NCI-H82 treated with DMSO at 0.1 percent for 48 hours (cell line): ENCODE data around the gene ZNF723.
"Not testable (repeated sequence)": the region's sequence is repeated elsewhere in the genome, so short reads cannot be mapped to it uniquely, and the experiment has no call there.

Experiments used
- DNase-seq: peaks from one replicate; lab custom pipeline; 2025; ENCODE audit not compliant: unreplicated experiment; lab: John Stamatoyannopoulos, UW

ZNF723 gene

DNA sequence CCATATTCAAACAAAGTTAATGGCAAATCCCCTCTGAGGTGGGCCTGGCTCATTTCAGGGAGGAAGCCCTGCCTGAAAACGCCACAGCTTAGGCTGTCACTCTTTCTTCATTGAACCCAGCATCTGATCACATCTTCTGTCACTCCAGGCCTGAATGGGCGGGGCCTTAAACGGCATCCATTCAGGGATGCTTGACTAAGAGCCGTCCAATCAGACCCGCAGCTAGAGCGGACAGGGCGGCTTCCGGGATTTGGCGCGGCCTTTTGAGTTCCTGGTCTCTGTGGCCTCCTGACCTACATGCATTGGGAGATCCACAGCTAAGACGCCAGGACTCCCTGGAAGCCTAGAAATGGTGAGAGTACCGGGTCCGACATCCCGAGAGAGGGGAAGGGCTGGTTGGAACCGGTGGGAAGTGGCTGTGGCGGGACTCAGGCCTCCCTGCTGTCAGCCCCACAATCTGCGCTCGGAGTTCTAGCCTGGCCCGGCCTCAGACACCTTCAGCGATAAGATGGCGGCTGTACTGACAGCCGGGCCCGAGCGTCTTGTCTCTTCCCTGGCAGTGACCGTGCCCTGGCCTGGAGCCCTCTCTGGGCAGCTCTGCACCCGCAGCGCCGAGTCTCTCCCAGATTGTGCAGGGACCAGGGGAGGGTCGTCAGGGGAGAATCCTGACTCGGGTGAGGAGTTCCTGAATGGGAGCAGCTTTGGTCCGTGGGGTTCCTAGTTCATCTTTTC, at the start of gene ZNF723:
TSS of gene ZNF723 (plus strand) at position 261 of the 732 bp plus-strand sequence. CDS start at position 350, 89 bp downstream.
- DNase-seq, result no peak

DNA sequence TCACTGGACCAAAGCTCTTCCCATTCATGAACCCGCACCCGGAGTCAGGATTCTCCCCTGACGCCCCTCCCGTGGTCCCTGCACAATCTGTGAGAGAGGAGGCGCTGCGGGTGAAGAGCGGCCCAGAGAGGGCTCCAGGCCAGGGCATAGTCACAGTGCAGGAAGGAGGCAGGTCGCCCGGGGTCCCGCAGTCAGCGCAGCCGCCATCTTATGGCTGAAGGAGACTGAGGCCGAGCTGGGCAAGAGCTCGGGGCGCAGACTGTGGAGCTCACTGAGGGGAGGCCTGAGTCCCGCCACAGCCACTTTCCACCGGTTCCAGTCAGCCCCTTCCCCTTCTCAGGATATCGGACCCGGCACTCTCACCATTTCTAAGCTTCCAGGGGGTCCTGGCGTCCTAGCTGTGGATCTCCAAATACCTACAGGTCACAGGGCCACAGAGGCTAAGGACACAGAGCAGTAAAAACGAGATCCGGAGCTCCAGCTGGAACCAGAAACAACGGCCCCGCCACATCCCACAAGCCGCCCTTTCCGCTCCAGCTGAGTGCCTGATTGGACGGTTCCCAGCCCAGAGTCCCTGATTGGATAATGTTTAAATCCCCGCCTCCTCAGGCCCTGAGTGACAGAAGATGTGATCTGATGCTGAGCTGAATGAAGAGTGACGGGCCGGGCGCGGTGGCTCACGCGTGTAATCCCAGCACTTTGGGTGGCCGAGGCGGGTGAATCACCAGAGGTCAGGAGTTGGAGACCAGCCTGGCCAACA, 48.3 kb upstream of the ZNF723 start, which contains the start of gene ZNF99:
TSS of gene ZNF99 (minus strand) at position 501 of the 760 bp plus-strand sequence. CDS start at position 366, 135 bp downstream.
- no peak for DNase-seq

DNA sequence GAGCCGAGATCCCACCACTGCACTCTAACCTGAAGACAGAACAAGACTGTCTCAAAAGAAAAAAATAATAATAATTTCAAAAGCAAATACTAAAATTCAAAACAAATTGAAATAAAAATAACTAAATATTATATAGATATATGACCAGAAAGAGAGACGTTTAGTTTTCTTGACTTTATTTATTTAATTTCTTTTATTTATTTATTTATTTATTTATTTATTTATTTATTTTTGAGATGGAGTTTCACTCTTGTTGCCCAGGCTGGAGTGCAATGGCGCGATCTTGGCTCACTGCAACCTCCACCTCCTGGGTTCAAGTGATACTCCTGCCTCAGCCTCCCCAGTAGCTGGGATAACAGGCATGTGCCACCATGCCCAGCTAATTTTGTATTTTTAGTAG, 39.2 kb upstream of the ZNF723 start:
- DNase-seq, result not testable (repeated sequence)

DNA sequence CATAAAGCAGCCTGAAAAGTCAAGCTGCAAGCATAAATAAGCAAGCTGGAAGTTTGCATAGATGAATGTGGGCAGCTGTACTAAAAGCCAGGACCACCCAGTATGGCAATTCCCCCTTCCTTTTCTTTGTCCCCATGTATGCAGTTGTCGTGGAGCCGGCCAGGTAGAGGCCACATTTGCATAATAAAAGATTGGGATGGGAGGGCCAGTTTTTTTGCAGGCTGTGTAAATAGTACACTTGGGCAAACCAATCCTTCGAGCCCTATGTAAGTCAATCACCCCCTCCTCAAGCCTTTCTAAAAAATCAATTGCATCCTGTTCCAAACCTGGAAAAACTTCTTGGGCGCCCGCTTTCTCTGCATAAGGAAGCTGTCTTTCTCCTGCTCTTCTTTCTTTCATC, 35.1 kb upstream of the ZNF723 start:
- no peak for DNase-seq

DNA sequence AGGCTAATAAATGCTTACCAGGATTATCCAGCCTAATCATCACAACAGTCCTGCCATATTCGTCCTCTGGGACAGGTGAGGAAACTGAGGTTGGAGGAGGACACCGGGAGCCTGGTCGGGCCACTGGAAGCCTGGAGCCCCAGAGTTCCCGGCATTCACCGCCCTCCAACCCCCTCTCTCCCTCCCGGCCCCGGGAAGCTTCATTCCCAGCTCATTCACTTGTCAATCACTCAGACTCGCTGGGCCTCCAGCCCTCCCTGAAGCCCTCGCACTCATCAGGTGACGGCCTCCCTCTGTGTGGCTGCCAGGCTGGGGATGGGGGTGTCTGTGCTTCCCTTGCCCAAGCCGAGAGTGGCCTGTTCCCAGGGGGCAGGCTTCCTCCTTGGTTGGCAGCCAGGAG, 25.7 kb upstream of the ZNF723 start:
- DNase-seq, result no peak

DNA sequence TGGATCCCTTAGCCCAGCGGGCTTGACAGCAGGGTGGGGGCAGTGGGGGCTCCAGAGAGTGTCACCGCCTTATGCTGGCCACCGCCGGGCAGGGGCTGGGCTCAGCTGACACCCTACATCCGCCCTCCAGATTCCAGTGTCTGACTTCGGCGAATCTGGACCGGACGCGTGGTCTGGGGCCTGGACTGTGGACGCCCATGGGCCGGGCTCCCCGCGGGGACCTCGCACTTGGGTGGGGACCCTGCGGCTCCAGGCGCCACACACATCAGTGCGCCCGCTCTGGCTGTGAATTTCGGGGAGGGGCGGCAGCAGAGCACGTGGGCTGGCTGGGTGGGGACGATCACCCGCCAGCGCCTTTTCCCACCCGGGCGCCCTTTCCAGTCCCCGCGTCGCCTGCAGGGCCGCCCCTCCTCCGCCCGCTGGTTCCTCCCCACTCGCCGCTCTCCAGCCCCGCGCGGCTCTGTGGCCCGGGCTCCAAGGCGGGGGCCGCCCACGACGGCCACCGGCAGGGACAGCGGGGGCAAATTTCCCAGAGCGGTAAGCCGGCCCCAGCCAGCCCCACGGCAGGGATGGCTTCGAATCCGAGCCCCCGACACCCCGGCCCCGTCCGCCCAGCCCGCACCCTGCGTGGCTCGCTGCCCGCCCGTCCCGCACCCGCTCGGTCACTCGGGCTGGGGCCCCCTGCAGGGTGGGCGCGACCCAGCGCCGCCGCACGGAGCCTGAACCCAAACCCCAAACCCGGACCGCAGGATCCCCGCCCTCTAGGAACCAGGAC, 24.8 kb upstream of the ZNF723 start:
- no peak for DNase-seq

DNA sequence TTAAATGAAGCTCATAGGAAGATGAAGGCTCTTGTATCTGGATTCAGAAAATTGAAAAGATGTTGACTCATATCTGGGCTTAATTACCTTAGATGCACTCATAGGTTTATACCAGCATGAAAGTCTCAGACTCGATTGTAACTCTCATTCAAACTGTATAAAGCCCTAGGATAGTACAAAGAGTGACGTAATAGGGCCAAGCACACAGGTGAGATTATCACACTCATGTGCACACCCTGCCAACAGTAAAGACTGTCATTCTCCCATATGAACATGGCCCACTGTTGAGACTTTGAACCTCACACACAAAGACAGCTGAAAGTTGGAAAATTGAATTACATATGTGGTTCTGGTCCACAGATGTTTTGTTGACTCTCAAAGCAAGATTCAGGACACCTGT, 18.0 kb upstream of the ZNF723 start:
- DNase-seq, result no peak

DNA sequence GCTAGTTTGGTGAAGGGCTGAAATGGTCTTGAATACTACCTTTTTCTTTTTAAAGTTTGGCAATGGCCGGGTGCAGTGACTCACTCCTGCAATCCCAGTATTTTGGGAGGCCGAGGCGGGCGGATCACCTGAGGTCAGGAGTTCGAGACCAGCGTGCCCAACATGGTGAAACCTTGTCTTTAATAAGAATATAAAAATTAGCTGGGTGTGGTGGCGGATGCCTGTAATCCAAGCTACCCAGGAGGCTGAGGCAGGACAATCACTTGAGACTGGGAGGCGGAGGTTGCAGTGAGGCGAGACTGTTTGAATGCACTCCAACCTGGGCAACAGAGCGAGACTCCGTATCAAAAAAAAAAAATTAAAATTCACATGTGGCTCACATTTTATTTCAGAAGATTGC, 880 bp upstream of the ZNF723 start:
- no peak for DNase-seq

DNA sequence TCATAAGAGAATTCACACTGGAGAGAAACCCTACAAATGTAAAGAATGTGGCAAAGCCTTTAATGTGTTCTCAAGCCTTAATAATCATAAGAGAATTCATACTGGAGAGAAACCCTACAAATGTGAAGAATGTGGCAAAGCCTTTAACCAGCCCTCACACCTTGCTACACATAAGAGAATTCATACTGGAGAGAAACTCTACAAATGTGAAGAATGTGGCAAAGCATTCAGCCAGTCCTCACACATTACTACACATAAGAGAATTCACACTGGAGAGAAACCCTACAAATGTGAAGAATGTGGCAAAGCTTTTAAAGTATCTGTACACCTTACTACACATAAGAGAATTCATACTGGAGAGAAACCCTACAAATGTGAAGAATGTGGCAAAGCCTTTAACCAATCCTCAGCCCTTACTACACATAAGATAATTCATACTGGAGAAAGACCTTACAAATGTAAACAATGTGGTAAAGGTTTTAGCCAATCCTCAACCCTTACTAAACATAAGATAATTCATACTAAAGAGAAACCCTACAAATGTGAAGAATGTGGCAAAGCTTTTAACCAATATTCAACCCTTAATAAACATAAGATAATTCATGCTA, 25.7 kb downstream of the ZNF723 start:
- DNase-seq, result not testable (repeated sequence)

DNA sequence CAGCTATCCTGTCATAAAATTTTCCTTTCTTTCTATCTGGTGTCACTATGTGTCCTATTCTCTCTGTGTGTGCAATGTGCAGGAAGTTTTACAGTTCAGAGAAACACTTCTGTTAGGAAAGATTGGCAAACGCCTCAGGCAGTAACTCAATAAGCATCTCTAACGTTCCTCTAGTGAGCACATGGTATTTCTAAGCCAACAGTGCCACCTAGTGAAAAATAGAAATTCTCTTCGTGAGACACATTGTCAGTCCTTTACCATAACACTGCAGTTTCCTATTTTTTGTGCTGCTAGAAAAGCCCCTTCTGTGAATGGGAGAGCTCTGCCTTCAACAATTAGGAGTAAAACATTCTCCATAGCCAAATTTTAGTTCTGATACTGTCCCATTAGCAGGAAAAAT, 50.7 kb downstream of the ZNF723 start:
- no peak for DNase-seq

DNA sequence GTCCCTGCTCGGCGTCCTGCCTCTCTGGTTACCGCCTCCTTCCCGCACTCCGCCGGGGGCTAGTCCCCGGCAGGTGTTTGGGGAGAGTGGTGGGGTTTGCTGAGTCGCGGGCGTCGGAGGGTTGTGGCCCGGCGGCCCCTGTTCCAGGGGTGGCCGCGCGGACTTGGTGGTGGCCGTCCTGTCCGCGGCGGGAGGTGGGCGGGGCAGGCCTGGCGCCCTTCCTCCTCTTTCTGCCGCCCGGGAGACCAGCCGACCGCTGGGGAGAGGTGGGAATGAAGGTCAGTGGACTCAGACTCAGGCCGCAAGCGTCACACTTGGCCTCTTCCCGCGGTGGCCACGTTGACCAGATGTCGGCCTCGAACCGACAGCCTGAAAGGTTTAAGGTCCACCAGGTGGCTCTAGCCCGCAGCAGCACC, 61.8 kb downstream of the ZNF723 start:
- no peak for DNase-seq

DNA sequence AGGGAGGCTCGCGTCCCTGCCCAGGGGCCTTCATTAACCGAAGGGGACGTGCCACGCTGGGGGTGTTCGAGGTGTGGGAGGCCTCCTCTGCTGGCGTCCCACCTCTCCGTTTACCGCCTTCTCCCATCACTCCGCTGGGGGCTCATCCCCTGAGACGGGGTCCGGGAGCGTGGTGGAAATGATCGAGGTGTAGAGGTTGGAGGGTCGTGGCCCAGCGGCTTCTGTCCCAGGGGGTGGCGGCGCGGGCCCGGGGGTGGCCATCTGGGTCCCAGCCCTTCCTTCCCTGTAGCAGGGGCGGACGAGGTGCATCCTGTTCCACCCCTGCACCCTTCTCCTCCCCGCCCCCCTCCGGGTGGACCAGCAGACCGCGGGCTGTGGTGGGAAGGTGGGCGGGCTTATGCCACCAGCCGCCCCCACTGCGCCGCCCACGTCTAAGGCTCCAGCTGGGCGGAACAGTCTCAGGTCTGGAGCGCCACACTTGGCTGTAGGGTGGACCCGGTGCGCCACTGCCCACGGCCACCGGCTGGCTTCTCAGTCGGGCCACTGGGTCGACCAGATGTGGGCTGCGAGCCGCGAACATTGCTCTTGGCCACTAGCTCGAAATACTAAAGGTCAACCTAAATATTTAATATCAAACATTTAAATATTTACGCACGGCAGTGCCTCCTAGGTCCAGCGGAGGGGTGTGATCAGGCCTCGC, 69.5 kb downstream of the ZNF723 start:
- no peak for DNase-seq
